Gastroesophageal sphincter (tissue), 4 donors: ENCODE measurements around the gene TRPC4AP. TPM values are rescaled to one million over a fixed set of nuclear protein-coding genes. Genes with fewer than 3 reads are reported as not detected.

Experiments
- ATAC-seq: fragments of 150-250 bp; one replicate; pipeline ENCODE4 v1.9.1; 2016; ENCODE audit warnings: mild to moderate bottlenecking, moderate library complexity
- H3K27ac ChIP-seq, 4 donors: fragments of 200-600 bp; sonication (generic) in 3 of 4; 1 replicate in 3 of 4; 2 replicates in 1 of 4; pipeline ENCODE4 v1.5.1; 2016 to 2019
- H3K27me3 ChIP-seq: fragments of 200-600 bp; sonication (generic); one replicate; pipeline ENCODE4 v1.5.1; 2019
- H3K36me3 ChIP-seq, 2 donors: fragments of 200-600 bp; sonication (generic); one replicate each; pipeline ENCODE4 v1.5.1; 2019; ENCODE audit warnings: control low read depth in 1 of 2
- H3K4me1 ChIP-seq, 3 donors: fragments of 200-600 bp; sonication (generic); 1 replicate in 2 of 3; 2 replicates in 1 of 3; pipeline ENCODE4 v1.5.1; 2016 to 2019; ENCODE audit warnings: control low read depth in 2 of 3
- H3K4me3 ChIP-seq, 2 donors: fragments of 200-600 bp; sonication (generic); one replicate each; pipeline ENCODE4 v1.5.1; 2019; ENCODE audit warnings: mild to moderate bottlenecking in 1 of 2, moderate library complexity in 1 of 2
- H3K9me3 ChIP-seq, 3 donors: fragments of 200-600 bp; sonication (generic); one replicate each; pipeline ENCODE4 v1.5.1; 2017 to 2019; ENCODE audit warnings: control low read depth in 2 of 3
- CTCF ChIP-seq, 4 experiments: fragments of 200-600 bp in 2 of 4; fragments of 450-650 bp in 2 of 4; sonication (generic) in 1 of 4; IDR thresholded peaks; one replicate each; pipeline ENCODE4 v1.5.1; 2017 to 2019; ENCODE audit warnings: antibody characterized with exemption in 4 of 4, mild to moderate bottlenecking in 2 of 4, moderate library complexity in 2 of 4
- EP300 ChIP-seq: sonication (generic); formaldehyde crosslinking; IDR thresholded peaks from one replicate; pipeline ENCODE4 v1.6.1; 2017; ENCODE audit warnings: antibody characterized with exemption, mild to moderate bottlenecking
- POLR2A ChIP-seq, 2 donors: fragments of 450-650 bp; IDR thresholded peaks; one replicate each; pipeline ENCODE4 v1.6.1; 2017; ENCODE audit warnings: antibody characterized with exemption in 2 of 2, mild to moderate bottlenecking in 2 of 2, moderate library complexity in 1 of 2
- POLR2AphosphoS5 ChIP-seq: sonication (generic); formaldehyde crosslinking; IDR thresholded peaks from one replicate; pipeline ENCODE4 v1.6.1; 2017; ENCODE audit warnings: antibody characterized with exemption
- WGBS, 2 donors: methylation state at CpG; one replicate each; pipeline ENCODE4 v1.1.5; 2018; ENCODE audit warnings: low coverage in 1 of 2; 5-methylcytosine and 5-hydroxymethylcytosine counted together
- total RNA-seq, 4 donors: library from RNA; depleted of rRNA; stranded (reverse); fragments of >200 nt; gene quantifications; one replicate each; pipeline ENCODE4 v1.1.0, GENCODE V29; 2016

The TRPC4AP gene
- total RNA-seq, 4 donors from 2014 or later: 47.5 to 57.1 (median 52.4) TPM

GRCh38 chr20:35011589-35012226 is 80.9 kb downstream of the TRPC4AP start:
- 49 to 59% methylated on average over 4 to 5 of the region's 5 CpGs for WGBS, 2 donors
- H3K4me3 ChIP-seq: no peak overlapping the region
- H3K36me3 ChIP-seq: peaks cover 0 to 99% of the 10 kb centered on the region in 2 donors
- H3K9me3 ChIP-seq: no peaks in the 10 kb centered on the region
- no peaks in the 10 kb centered on the region for H3K27me3 ChIP-seq
- H3K27ac ChIP-seq: peak overlapping the region in 1 of 4 donors; percentile 13
- H3K4me1 ChIP-seq: peaks cover 0 to 42% (median 0%) of the 10 kb centered on the region in 3 donors
- no peak for ATAC-seq
- TF ChIP-seq CTCF (IDR thresholded peaks at IDR 0.05) (no peak), EP300 (no peak)

GRCh38 chr20:35010405-35011192 is 82.0 kb downstream of the TRPC4AP start:
- no peak overlapping the region for H3K27ac ChIP-seq
- no peaks in the 10 kb centered on the region for H3K27me3 ChIP-seq
- ATAC-seq: no peak
- H3K4me3 ChIP-seq: no peak overlapping the region
- peaks cover 0 to 100% of the 10 kb centered on the region in 2 donors for H3K36me3 ChIP-seq
- peaks cover 0 to 42% (median 0%) of the 10 kb centered on the region in 3 donors for H3K4me1 ChIP-seq
- no peaks in the 10 kb centered on the region for H3K9me3 ChIP-seq
- WGBS, 2 donors: 86 to 90% methylated on average over 5 to 16 of the region's 19 CpGs
- TF ChIP-seq POLR2AphosphoS5 (no peak), POLR2A (IDR thresholded peaks at IDR 0.05) (no peak), EP300 (no peak), CTCF (IDR thresholded peaks at IDR 0.05) (no peak)

- peaks cover 0 to 100% of the 10 kb centered on the region in 2 donors for H3K36me3 ChIP-seq
- no peak for ATAC-seq
- H3K27me3 ChIP-seq: no peaks in the 10 kb centered on the region
- 86 to 91% methylated on average over 4 to 7 of the region's 11 CpGs for WGBS, 2 donors
- no peaks in the 10 kb centered on the region for H3K9me3 ChIP-seq
- no peak overlapping the region for H3K27ac ChIP-seq
- no peak overlapping the region for H3K4me3 ChIP-seq
- peaks cover 0 to 42% (median 0%) of the 10 kb centered on the region in 3 donors for H3K4me1 ChIP-seq
- TF ChIP-seq POLR2AphosphoS5 (no peak), POLR2A (IDR thresholded peaks at IDR 0.05) (no peak), EP300 (no peak), CTCF (IDR thresholded peaks at IDR 0.05) (no peak)
These were observed 82.8 kb downstream of the TRPC4AP start for GRCh38 chr20:35009665-35010328.

GRCh38 chr20:35008411-35009342 is 83.9 kb downstream of the TRPC4AP start:
- no peaks in the 10 kb centered on the region for H3K27me3 ChIP-seq
- WGBS, 2 donors: 83 to 100% methylated on average over 4 to 7 of the region's 14 CpGs
- H3K4me3 ChIP-seq: no peak overlapping the region
- H3K4me1 ChIP-seq: peaks cover 0 to 41% (median 0%) of the 10 kb centered on the region in 3 donors
- no peak overlapping the region for H3K27ac ChIP-seq
- no peak for TF ChIP-seq POLR2A (IDR thresholded peaks at IDR 0.05)
- peak; percentile 39 for TF ChIP-seq POLR2AphosphoS5
- no peaks in the 10 kb centered on the region for H3K9me3 ChIP-seq
- peak; percentile 71 for ATAC-seq
- H3K36me3 ChIP-seq: peaks cover 0 to 100% of the 10 kb centered on the region in 2 donors
